ENCODE data around the gene SKAP2. TPM values are rescaled to one million over a fixed set of nuclear protein-coding genes. Genes with fewer than 3 reads are reported as not detected.
A peak's percentile ranks its signal among the peaks of the same experiment; 100 is the strongest.

Gene SKAP2
- total RNA-seq, 1 donor from 2014 or later, result 43.3 TPM

DNA sequence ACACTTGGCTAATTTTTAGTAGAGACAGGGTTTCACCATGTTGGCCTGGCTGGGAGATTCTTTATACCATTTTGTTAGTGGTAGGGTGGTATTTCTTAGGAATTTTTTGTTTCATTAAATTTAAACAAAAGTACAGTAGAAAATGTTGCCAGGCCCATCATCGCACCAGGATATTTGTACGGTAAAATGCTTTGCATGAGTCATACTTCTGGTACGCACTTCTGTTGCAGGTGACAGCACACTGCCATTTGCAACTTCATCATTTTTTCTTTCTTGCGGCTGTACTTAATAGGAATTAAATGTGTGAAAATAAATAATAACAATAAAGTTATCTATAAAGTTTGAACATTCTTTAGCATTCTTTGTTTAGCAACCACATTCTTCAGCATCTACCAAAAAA lies 195.6 kb downstream of the SKAP2 start:
- DNase-seq (ENCODE audit: low read depth), result no peak

- peak; percentile 96 for DNase-seq (ENCODE audit: low read depth)
These were observed 196.8 kb downstream of the SKAP2 start for GRCh38 chr7:26667514-26668133.

GRCh38 chr7:26664735-26665416 lies 199.5 kb downstream of the SKAP2 start:
- DNase-seq (ENCODE audit: low read depth), result no peak

- DNase-seq (ENCODE audit: low read depth), result no peak
These were observed 200.1 kb downstream of the SKAP2 start for GRCh38 chr7:26664274-26664673.

DNA sequence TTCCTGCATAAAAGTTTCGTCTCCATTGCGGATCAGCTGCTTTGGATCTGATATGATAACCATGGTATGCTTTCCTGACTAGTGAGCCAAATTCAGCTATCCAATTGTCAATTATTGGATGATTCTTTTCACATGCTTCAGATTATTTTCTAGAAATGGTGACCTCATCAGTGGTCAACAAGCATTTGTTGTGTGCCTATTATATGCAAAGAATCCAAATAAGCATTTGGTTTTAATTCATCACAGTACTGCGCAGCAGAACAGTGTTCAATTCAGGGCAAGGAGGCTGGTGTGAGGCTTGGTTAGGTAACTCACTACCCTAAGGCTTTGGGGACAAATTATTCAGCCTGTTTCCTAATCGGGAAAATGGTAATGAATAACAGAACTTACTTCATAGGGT lies 200.5 kb downstream of the SKAP2 start:
- no peak for DNase-seq (ENCODE audit: low read depth)

- no peak for DNase-seq (ENCODE audit: low read depth)
These were observed 201.7 kb downstream of the SKAP2 start for GRCh38 chr7:26662646-26663045.

GRCh38 chr7:26659121-26659520 lies 205.3 kb downstream of the SKAP2 start:
- no peak for DNase-seq (ENCODE audit: low read depth)

DNA sequence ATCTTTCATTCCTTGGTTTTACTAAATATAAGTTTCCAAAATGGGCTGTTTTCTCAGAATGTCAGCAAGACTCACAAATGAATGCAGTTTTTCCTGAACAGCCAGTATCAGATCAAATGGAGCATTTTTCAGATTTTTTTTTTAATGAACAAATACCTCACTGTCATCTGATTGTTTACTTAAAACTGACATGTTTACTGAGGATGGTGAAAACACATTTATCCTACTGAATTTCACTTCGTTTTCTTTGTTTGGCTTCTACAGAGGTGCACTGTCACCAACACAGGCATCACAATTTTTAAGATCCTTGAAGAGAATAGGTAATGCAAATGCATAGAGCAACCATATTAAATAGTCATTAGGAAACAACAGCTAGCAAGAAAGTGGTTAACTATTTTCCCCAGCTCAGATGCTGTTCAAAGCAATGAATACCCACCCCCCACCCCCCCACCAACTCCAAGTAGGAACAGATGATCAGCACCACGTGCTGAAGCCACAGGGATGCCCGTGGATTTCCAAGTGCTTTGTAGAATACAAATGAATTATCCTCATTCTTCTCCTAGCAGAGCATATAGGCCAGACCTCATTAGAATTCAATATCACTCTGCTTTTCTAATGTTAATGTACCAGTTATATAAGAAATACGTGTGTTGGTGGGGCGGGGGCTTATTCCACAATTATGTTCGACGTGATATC lies 205.9 kb downstream of the SKAP2 start:
- no peak for DNase-seq (ENCODE audit: low read depth)

- no peak for DNase-seq (ENCODE audit: low read depth)
These were observed 206.6 kb downstream of the SKAP2 start for GRCh38 chr7:26657686-26658388.

- no peak for DNase-seq (ENCODE audit: low read depth)
These were observed 207.2 kb downstream of the SKAP2 start for GRCh38 chr7:26657206-26657641.

DNA sequence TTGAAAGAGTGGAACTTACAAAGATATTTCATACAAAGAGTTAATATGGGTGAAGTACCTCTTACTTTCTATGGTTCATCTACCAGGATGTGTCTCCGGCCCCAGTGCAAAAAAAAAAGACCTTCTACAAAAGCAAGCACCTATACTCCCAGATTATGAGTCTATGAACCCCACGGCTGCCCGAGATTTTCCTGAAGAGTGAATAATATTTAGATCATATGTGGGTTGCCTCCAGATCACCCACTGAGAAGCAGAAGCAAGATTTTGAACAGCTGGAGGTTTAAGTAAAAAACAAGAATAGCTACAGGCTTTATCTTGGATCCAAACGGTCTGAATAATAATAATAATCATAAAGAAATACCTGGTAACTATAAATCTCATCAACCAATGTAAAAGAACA lies 207.7 kb downstream of the SKAP2 start:
- no peak for DNase-seq (ENCODE audit: low read depth)

- no peak for DNase-seq (ENCODE audit: low read depth)
These were observed 208.6 kb downstream of the SKAP2 start for GRCh38 chr7:26655781-26656180.

- peak; percentile 12 for DNase-seq (ENCODE audit: low read depth)
These were observed 210.7 kb downstream of the SKAP2 start for GRCh38 chr7:26653430-26654399.

DNA sequence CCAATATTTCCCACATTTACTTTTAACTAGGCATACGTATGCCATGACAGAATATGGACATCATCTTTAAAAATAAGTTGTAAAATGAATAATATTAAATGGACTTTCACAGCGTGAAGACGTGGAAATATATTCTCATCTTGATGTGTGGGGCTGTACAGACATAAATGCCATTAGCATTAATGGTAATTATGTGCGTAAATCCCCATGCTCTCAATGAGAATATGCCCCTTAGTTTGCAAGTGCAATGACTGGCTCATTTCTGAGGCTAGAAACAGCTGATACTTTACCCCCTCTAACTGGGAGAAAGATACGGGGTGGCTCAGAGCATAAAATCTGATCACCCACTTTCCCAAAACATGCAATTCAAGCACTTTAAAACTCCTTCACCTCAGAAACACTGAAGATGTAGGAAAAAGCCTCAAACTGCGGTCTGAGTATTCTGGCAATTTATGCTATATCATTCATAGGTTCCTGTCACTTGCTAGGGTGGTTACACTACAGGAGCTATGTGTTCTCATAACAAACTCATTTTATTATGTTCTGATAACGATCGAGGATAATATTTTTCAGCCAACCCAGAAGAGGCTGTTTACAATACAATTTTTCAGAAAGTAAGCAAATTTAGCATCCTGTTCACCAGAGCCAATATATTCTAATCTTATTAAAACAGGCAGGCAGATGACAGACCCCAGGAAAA lies 211.8 kb downstream of the SKAP2 start:
- DNase-seq (ENCODE audit: low read depth), result no peak

DNA sequence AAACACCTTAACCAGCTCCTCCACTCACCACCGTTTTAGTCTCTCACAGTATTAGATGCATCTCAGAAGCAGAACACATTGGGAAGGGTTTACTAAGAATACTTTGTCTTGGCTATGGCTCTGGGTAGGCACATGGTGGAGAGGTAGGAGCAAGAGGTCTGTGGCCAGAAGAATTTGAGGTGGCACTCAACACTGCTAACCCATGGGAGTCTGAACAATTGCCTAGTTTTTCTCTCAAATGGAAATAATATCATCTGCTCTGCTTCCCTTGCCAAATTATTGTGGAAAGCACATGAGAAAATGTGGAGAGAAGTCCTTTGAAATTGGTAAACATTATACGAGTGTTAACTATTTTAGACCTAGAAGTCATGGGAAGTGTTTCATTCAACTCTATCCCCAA lies 214.3 kb downstream of the SKAP2 start:
- DNase-seq (ENCODE audit: low read depth), result no peak

DNA sequence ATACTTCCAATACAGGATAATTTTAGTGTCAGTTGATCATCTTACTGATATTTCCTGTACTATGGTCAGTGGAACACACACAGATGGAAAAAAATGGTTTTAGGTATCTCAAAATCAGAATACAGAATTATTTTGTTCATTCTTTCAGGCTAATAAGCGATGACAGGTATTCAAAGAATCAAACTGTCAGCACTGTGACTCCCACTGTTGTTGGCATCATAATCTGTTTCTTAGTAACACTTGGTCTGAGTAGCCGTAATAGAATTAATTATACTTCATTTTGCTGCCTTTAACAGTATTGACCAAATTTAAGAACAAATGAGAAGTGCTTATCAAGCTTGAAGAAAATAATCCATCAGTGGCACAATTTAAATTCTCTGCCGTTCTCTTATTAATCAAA lies 215.0 kb downstream of the SKAP2 start:
- no peak for DNase-seq (ENCODE audit: low read depth)

DNA sequence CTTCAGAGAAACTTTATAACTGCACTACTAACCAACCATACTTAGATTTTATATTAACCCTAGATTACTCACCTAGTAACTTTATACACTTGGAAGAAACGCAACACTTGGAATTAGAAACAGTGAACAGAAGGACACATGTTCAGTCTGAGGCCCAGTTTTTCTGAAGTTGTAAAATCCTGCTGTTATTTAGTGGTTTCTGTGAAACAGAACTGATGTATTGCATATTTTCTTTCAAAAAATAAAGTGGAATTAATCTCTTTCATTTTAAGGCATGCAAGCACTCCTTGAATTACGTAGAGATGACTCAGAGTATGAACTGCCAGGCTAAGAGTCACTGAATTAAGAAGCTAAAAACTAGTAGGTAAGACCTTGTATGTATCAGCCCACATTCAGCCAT lies 215.8 kb downstream of the SKAP2 start:
- peak; percentile 41 for DNase-seq (ENCODE audit: low read depth)

- DNase-seq (ENCODE audit: low read depth), result no peak
These were observed 217.9 kb downstream of the SKAP2 start for GRCh38 chr7:26646336-26647048.

DNA sequence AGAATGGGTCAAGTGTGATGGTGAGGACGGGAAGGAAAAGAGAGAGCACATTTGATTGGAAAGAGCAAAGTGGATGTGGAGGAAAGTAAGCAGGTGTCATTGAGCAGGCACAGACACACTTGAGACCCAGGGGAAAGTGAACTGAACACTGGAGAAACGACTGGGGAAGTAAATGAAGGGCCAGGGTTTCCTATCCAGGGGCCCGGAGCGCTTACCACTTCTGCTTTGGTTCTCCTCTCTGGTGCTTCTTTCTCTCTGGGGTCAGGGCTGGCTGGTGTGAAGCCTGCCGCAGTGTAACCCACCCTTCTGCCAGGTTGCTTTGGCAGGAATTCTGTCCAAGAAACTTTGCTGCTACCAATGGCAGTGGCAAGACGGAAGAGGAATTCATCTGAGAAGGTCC lies 219.3 kb downstream of the SKAP2 start:
- DNase-seq (ENCODE audit: low read depth), result no peak
